Measurements from ENCODE around the gene NTSR2. TPM values are rescaled to one million over a fixed set of nuclear protein-coding genes. Genes with fewer than 3 reads are reported as not detected.

The NTSR2 gene
- total RNA-seq, 4 donors from 2014 or later, result not detected

GRCh38 chr2:11621410-11621809 is 48.6 kb downstream of the NTSR2 start:
- Histone ChIP-seq H3K27me3 (no peaks in the 10 kb centered on the region), H3K36me3 (peaks cover 0 to 30% of the 10 kb centered on the region in 2 donors), H3K4me3 (no peak overlapping the region), H3K4me1 (no peaks in the 10 kb centered on the region), H3K9me3 (no peaks in the 10 kb centered on the region), H3K27ac (no peak overlapping the region)
- TF ChIP-seq EP300 (IDR thresholded peaks at IDR 0.05) (no peak), POLR2A (IDR thresholded peaks at IDR 0.05) (no peak), CTCF (IDR thresholded peaks at IDR 0.05) (no peak), POLR2AphosphoS5 (IDR thresholded peaks at IDR 0.05) (no peak)
- WGBS, 2 donors (ENCODE audit: low coverage in 1 of 2), result 67% methylated on average over 1 of the region's 2 CpGs; no CpG with 5 or more reads in 1 of the 2 donors
- no peak for ATAC-seq

GRCh38 chr2:11618708-11619062 is 51.3 kb downstream of the NTSR2 start:
- Histone ChIP-seq H3K27me3 (no peaks in the 10 kb centered on the region), H3K9me3 (no peaks in the 10 kb centered on the region), H3K27ac (no peak overlapping the region), H3K4me1 (no peaks in the 10 kb centered on the region), H3K4me3 (no peak overlapping the region), H3K36me3 (peaks cover 0 to 24% of the 10 kb centered on the region in 2 donors)
- no CpG with 5 or more reads among the region's 20 CpGs for WGBS, 2 donors (ENCODE audit: low coverage in 1 of 2)
- ATAC-seq, result peak; percentile 27
- TF ChIP-seq EP300 (IDR thresholded peaks at IDR 0.05) (no peak), CTCF (IDR thresholded peaks at IDR 0.05) (no peak), POLR2A (IDR thresholded peaks at IDR 0.05) (no peak)

DNA sequence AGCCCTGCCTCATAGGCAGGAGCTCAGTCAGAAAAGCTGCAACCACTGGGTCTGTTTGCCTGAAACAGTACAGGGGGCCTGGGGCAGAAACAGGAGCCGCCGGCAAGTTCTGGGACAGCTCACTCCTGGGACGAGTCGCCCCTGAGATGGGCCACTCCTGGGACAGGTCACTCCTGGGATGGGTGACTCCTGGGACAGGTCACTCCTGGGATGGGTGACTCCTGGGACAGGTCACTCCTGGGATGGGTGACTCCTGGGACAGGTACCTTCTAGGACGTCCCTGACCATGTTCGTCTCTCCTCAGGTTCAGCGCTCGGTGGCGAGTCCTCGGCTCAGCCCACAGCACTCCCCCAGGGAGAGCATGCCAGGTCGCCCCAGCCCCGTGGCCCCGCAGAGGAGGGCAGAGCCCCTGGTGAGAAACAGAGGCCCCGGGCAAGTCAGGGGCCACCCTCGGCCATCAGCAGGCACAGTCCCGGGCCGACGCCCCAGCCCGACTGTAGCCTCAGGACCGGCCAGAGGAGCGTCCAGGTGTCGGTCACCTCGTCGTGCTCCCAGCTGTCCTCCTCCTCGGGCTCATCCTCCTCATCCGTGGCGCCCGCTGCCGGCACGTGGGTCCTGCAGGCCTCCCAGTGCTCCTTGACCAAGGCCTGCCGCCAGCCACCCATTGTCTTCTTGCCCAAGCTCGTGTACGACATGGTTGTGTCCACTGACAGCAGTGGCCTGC is 51.8 kb downstream of the NTSR2 start:
- Histone ChIP-seq H3K9me3 (no peaks in the 10 kb centered on the region), H3K27me3 (no peaks in the 10 kb centered on the region), H3K36me3 (peaks cover 0 to 24% of the 10 kb centered on the region in 2 donors), H3K4me1 (no peaks in the 10 kb centered on the region), H3K4me3 (no peak overlapping the region), H3K27ac (no peak overlapping the region)
- no CpG with 5 or more reads among the region's 33 CpGs for WGBS, 2 donors (ENCODE audit: low coverage in 1 of 2)
- TF ChIP-seq CTCF (IDR thresholded peaks at IDR 0.05) (no peak), POLR2AphosphoS5 (IDR thresholded peaks at IDR 0.05) (no peak), EP300 (IDR thresholded peaks at IDR 0.05) (no peak), POLR2A (IDR thresholded peaks at IDR 0.05) (no peak)
- ATAC-seq, result no peak

DNA sequence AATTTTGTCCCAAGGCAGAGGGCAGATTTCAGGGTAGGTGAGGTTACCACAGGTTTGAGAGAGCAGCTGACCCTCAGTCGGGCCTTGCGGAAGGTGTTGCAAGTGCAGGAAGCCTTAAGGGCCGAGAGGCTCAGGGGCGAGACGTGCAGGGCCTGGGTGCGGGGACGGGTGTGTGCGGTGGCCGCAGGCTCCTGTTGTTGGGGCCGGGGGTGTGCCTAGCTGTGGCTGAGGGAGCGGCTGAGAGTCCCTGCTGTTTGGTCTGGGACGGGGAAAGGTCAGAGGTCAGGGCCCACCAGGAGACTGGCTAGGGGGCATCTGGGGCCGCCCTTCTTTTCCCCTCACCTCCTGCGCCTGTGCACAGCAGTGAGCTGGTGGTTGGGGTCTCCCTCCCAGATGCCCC is 52.5 kb downstream of the NTSR2 start:
- no peak overlapping the region for H3K4me3 ChIP-seq
- no peaks in the 10 kb centered on the region for H3K27me3 ChIP-seq
- no peak for ATAC-seq
- TF ChIP-seq POLR2A (IDR thresholded peaks at IDR 0.05) (no peak), EP300 (IDR thresholded peaks at IDR 0.05) (no peak), CTCF (IDR thresholded peaks at IDR 0.05) (no peak), POLR2AphosphoS5 (IDR thresholded peaks at IDR 0.05) (no peak)
- no peaks in the 10 kb centered on the region for H3K9me3 ChIP-seq
- H3K36me3 ChIP-seq, result peaks cover 0 to 24% of the 10 kb centered on the region in 2 donors
- 94% methylated on average over 6 of the region's 14 CpGs; no CpG with 5 or more reads in 1 of the 2 donors for WGBS, 2 donors (ENCODE audit: low coverage in 1 of 2)
- H3K4me1 ChIP-seq, result no peaks in the 10 kb centered on the region
- H3K27ac ChIP-seq, result no peak overlapping the region

DNA sequence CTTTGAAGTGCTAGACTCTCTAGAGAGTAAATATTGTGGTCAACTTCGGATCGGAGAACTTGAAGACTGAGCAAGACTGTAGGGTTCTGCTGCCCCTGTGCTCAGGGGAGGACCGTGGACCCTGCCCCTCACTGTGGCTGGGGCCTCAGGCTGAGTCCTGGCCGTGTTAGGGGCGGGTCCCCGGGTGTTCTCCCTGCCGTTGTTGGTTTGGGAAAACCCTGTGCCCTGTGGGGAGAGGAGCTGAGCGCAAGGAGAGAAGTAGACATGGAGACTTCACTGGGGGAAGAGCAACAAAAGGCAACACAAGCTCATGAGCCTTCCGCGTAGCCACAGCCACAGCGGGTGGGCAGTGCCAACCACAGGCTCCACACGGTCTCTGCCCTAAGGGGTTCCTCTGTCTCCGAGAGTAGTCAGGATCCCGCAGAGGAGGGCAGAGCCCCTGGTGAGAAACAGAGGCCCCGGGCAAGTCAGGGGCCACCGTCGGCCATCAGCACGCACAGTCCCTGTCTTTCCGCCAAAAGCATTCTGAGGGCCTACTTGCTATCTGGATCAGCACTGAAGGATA is 53.1 kb downstream of the NTSR2 start:
- no peaks in the 10 kb centered on the region for H3K4me1 ChIP-seq
- ATAC-seq, result no peak
- 53 to 75% methylated on average over 3 to 13 of the region's 19 CpGs for WGBS, 2 donors (ENCODE audit: low coverage in 1 of 2)
- no peak overlapping the region for H3K27ac ChIP-seq
- H3K4me3 ChIP-seq, result no peak overlapping the region
- H3K9me3 ChIP-seq, result no peaks in the 10 kb centered on the region
- no peak for TF ChIP-seq POLR2A (IDR thresholded peaks at IDR 0.05)
- TF ChIP-seq POLR2AphosphoS5 (IDR thresholded peaks at IDR 0.05), result no peak
- no peak for TF ChIP-seq EP300 (IDR thresholded peaks at IDR 0.05)
- TF ChIP-seq CTCF (IDR thresholded peaks at IDR 0.05), result no peak
- peaks cover 0 to 24% of the 10 kb centered on the region in 2 donors for H3K36me3 ChIP-seq
- H3K27me3 ChIP-seq, result no peaks in the 10 kb centered on the region
